ENCODE data around the gene STRN.
"Not testable (repeated sequence)": the region's sequence is repeated elsewhere in the genome, so short reads cannot be mapped to it uniquely, and the experiment has no call there.

The STRN gene

GRCh38 chr2:36906277-36906676 lies 60.1 kb downstream of the STRN start:
- H3K4me1 Mint-ChIP-seq: no peaks in the 10 kb centered on the region
- no peaks in the 10 kb centered on the region for H3K9me3 Mint-ChIP-seq
- no peak for TF ChIP-seq CTCF (IDR thresholded peaks at IDR 0.05)
- no peak overlapping the region for H3K27ac Mint-ChIP-seq
- H3K4me3 Mint-ChIP-seq: no peak overlapping the region
- H3K27me3 Mint-ChIP-seq (ENCODE audit: low read depth, poor library complexity): no peaks in the 10 kb centered on the region
- no peak for DNase-seq
- peaks cover 5% of the 10 kb centered on the region for H3K36me3 Mint-ChIP-seq (ENCODE audit: low read depth)

GRCh38 chr2:36904636-36905035 lies 61.7 kb downstream of the STRN start:
- H3K36me3 Mint-ChIP-seq (ENCODE audit: low read depth): peaks cover 21% of the 10 kb centered on the region
- TF ChIP-seq CTCF (IDR thresholded peaks at IDR 0.05): no peak
- no peak for DNase-seq

DNA sequence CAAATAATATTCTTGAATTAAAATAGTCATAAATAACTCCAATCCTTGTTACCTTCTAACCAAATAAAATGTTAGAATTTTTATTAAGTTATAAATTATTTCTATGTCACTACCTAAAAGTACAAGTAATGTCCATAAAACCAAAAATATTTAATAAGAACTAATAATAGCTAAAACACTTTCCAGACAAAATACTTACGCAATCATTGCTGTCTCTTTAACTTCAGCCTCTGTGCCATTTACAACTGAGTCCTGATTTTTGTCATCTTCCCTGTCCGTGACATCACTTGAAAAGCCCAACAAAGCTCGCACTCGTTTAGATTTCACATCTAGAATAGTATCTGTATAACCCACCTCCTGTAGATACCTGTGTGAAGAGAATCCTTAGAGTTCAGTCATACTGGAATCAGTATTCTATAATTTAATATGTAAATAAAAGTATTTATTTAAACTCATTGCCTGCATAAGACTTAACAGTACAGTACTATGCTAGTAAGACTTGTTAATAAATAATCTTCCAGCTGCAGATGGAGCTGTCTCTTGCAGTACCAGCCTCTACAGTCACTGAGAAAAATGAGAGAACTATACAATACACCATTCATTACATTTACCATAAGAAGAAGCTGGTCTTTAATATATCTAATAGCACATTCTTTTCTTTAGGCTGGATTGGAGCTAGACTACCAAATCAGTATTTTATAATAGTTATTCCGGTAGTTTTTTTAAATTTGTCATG lies 63.8 kb downstream of the STRN start:
- no peak for TF ChIP-seq CTCF (IDR thresholded peaks at IDR 0.05)

More at GRCh38 chr2:36904636-36905035, 61.7 kb downstream of the STRN start:
- H3K27ac Mint-ChIP-seq: no peak overlapping the region
- no peaks in the 10 kb centered on the region for H3K4me1 Mint-ChIP-seq
- H3K9me3 Mint-ChIP-seq: no peaks in the 10 kb centered on the region
- H3K4me3 Mint-ChIP-seq: no peak overlapping the region
- H3K27me3 Mint-ChIP-seq (ENCODE audit: low read depth, poor library complexity): peaks cover 2% of the 10 kb centered on the region

DNA sequence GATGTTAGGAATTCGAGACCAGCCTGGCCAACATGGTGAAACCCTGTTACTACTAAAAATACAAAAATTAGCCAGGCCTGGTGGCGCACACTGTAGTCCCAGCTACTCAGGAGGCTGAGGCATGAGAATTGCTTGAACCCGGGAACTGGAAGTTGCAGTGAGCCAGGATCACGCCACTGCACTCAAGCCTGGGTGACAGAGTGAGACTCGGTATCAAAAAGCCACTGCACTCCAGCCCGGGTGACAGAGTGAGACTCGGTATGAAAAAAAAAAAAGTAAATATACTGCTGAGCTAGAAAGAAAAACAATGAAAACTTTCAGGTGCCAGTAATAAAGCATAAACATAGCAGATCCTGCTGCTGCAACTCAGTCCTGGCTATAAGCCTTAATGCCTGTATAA lies 73.5 kb downstream of the STRN start:
- Mint-ChIP-seq H3K27ac (no peak overlapping the region), H3K9me3 (no peaks in the 10 kb centered on the region), H3K4me3 (no peak overlapping the region), H3K36me3 (ENCODE audit: low read depth) (peaks cover 16% of the 10 kb centered on the region), H3K27me3 (ENCODE audit: low read depth, poor library complexity) (no peaks in the 10 kb centered on the region), H3K4me1 (no peaks in the 10 kb centered on the region)
- no peak for TF ChIP-seq CTCF (IDR thresholded peaks at IDR 0.05)
- DNase-seq: no peak

More for the DNA sequence above, 63.8 kb downstream of the STRN start:
- H3K27ac Mint-ChIP-seq: no peak overlapping the region
- no peaks in the 10 kb centered on the region for H3K9me3 Mint-ChIP-seq
- no peak overlapping the region for H3K4me3 Mint-ChIP-seq
- peaks cover 28% of the 10 kb centered on the region for H3K36me3 Mint-ChIP-seq (ENCODE audit: low read depth)
- H3K4me1 Mint-ChIP-seq: no peaks in the 10 kb centered on the region
- peaks cover 2% of the 10 kb centered on the region for H3K27me3 Mint-ChIP-seq (ENCODE audit: low read depth, poor library complexity)
- DNase-seq: no peak

- no peaks in the 10 kb centered on the region for H3K27me3 Mint-ChIP-seq (ENCODE audit: low read depth, poor library complexity)
- no peaks in the 10 kb centered on the region for H3K9me3 Mint-ChIP-seq
- no peak overlapping the region for H3K4me3 Mint-ChIP-seq
- no peak overlapping the region for H3K27ac Mint-ChIP-seq
- peaks cover 11% of the 10 kb centered on the region for H3K36me3 Mint-ChIP-seq (ENCODE audit: low read depth)
- H3K4me1 Mint-ChIP-seq: no peaks in the 10 kb centered on the region
- DNase-seq: no peak
- TF ChIP-seq CTCF (IDR thresholded peaks at IDR 0.05): no peak
Measured at GRCh38 chr2:36889795-36890194, 76.5 kb downstream of the STRN start.

DNA sequence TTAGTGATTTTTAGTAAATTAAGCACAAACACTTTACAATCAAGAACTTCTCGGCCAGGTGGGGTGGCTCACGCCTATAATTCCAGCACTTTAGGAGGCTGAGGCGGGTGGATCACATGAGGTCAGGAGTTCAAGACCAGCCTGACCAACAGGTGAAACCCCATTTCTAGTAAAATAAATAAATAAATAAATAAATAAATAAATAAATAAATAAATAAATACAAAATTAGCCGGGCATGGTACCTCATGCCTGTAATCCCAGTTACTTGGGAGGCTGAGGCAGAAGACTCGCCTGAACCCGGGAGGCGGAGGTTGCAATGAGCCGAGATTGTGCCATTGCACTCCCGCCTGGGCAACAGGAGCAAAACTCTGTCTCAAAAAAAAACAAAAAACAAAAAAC lies 79.2 kb downstream of the STRN start:
- not testable (repeated sequence) for H3K9me3 Mint-ChIP-seq; H3K27me3 Mint-ChIP-seq (ENCODE audit: low read depth, poor library complexity); H3K4me3 Mint-ChIP-seq; H3K27ac Mint-ChIP-seq; H3K4me1 Mint-ChIP-seq; H3K36me3 Mint-ChIP-seq (ENCODE audit: low read depth); DNase-seq

Data from nephron progenitor cell (in vitro differentiated cells).